ENCODE results near the gene RAPGEF4.

DNA sequence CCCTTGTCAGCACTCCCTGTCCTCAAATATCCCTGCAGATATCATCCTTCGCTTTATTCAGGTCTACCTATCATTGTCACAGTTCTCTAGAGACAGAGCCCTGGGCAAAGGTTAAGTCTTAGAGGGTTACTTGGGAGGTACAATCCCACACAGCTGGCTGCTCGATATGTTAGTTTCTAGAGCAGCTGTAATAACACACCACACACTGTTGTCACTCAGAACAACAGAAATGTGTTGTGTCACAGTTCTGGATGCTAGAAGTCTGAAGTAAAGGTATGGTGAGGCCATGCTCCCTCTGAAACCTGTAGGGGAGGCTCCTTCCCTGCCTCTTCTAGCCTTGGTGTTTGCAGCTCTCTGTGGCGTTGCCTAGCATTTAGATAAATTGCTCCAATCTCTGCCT lies 9.9 kb upstream of the RAPGEF4 start:
- TF ChIP-seq POLR2A (IDR thresholded peaks at IDR 0.05): no peak
- TF ChIP-seq, protein P1, sequence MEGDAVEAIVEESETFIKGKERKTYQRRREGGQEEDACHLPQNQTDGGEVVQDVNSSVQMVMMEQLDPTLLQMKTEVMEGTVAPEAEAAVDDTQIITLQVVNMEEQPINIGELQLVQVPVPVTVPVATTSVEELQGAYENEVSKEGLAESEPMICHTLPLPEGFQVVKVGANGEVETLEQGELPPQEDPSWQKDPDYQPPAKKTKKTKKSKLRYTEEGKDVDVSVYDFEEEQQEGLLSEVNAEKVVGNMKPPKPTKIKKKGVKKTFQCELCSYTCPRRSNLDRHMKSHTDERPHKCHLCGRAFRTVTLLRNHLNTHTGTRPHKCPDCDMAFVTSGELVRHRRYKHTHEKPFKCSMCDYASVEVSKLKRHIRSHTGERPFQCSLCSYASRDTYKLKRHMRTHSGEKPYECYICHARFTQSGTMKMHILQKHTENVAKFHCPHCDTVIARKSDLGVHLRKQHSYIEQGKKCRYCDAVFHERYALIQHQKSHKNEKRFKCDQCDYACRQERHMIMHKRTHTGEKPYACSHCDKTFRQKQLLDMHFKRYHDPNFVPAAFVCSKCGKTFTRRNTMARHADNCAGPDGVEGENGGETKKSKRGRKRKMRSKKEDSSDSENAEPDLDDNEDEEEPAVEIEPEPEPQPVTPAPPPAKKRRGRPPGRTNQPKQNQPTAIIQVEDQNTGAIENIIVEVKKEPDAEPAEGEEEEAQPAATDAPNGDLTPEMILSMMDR (IDR thresholded peaks at IDR 0.05): no peak

Data from Peyer's patch (tissue), 4 donors.